KMS-11 (cell line): ENCODE measurements around the gene INTS13.

Experiments
- H2AFZ ChIP-seq: fragments of 200-600 bp; sonication (generic); 2 replicates; pipeline ENCODE4 v1.6.1; 2016; ENCODE audit warnings: antibody characterized with exemption, mixed run types, low read depth
- H3K27ac ChIP-seq: fragments of 200-600 bp; sonication (generic); 2 replicates; pipeline ENCODE4 v1.6.1; 2016; ENCODE audit warnings: mild to moderate bottlenecking, mixed run types
- H3K27me3 ChIP-seq: fragments of 200-600 bp; sonication (generic); 2 replicates; pipeline ENCODE4 v1.6.1; 2017; ENCODE audit warnings: mild to moderate bottlenecking, low read depth, mixed run types, moderate library complexity; ENCODE audit not compliant: insufficient read depth
- H3K36me3 ChIP-seq: fragments of 200-600 bp; sonication (generic); 2 replicates; pipeline ENCODE4 v1.6.1; 2017; ENCODE audit warnings: mild to moderate bottlenecking, mixed run types; ENCODE audit not compliant: insufficient read depth
- H3K4me1 ChIP-seq: fragments of 200-600 bp; sonication (generic); 2 replicates; pipeline ENCODE4 v1.6.1; 2016; ENCODE audit warnings: mild to moderate bottlenecking, low read depth, mixed run types; ENCODE audit not compliant: poor library complexity, severe bottlenecking
- H3K4me2 ChIP-seq: fragments of 200-600 bp; sonication (generic); 2 replicates; pipeline ENCODE4 v1.7.0; 2016; ENCODE audit warnings: mild to moderate bottlenecking, mixed run types
- H3K4me3 ChIP-seq: fragments of 200-600 bp; sonication (generic); IDR thresholded peaks from 2 replicates; pipeline ENCODE4 v1.6.1; 2017; ENCODE audit warnings: low read depth, low read length, mixed read lengths; ENCODE audit not compliant: insufficient read depth
- H3K79me2 ChIP-seq: fragments of 200-600 bp; sonication (generic); 2 replicates; pipeline ENCODE4 v1.6.1; 2016; ENCODE audit warnings: low read depth, mixed run types; ENCODE audit not compliant: insufficient read depth
- H3K9ac ChIP-seq: fragments of 200-600 bp; sonication (generic); 2 replicates; pipeline ENCODE4 v1.6.1; 2016; ENCODE audit warnings: mild to moderate bottlenecking, mixed run types
- H4K20me1 ChIP-seq: fragments of 200-600 bp; sonication (generic); 2 replicates; pipeline ENCODE4 v1.6.1; 2016; ENCODE audit warnings: mild to moderate bottlenecking, mixed run types; ENCODE audit not compliant: insufficient read depth
- TF ChIP-seq, protein P1 (sequence below): fragments of 200-600 bp; sonication (generic); conservative IDR thresholded peaks from 2 replicates; pipeline ENCODE4 v1.6.1; 2017; ENCODE audit warnings: low read depth, mild to moderate bottlenecking, antibody characterized with exemption, low read length, moderate library complexity, mixed read lengths

The INTS13 gene

DNA sequence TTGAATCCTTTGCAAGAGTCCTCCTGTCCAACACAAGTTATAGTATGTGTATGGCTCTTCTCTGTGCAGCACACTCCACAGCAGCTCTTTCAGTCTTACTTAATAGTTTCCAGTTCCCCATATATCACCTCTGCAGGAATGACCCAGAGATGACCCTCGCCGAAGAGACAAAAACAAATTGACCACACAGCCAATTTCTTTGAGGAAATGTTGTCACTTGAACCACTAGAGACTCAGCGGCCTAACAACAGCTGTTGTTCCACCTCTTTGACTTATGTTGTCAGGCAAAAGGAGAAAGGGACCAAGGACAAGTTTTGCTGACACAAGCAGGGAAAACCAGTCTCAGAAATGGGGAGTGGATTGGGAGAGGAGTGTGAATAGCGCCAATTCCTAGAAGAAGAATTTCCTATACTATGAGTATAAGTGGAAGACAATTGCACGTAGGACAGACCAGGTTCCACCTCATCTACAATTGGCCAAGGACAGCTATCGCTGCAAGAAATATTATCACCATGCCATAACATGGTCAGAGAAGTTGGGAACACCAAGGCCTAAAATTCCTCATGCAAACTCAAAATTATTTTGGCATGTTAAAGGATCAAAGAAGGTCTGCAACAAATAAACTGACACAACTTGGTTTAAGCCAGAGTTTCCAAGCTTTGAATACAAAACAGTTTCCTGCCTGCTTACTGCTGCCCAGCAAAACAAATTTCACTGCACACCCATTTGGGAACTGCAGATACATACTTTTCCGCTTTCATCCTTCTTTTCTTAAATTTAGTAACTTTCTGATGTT lies 63.1 kb downstream of the INTS13 start:
- Histone ChIP-seq H2AFZ (no peak overlapping the region), H3K27ac (no peak overlapping the region), H3K4me3 (no peak overlapping the region)

DNA sequence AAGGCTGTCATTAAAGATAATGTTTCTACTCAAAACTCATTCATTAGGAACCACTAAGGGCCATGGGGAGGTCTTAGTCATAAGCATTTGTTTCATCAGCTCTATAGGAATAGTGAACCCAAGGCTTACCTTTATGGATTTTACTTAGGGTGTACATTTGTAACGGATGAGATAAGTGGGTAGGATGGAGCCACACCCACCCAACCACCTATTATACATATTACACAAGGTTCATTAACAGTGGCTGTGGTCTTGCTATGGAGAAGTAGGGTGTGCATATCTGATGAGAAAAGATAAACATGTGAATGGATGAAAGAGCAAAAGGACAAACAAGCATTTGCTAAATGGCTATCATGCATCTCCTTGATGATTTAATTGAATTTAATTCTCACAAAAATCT lies 65.2 kb downstream of the INTS13 start:
- H3K27me3 ChIP-seq = no peaks in the 10 kb centered on the region
- no peak overlapping the region for H2AFZ ChIP-seq
- H3K27ac ChIP-seq = no peak overlapping the region
- peaks cover 47% of the 10 kb centered on the region for H3K4me1 ChIP-seq
- TF ChIP-seq, protein P1, sequence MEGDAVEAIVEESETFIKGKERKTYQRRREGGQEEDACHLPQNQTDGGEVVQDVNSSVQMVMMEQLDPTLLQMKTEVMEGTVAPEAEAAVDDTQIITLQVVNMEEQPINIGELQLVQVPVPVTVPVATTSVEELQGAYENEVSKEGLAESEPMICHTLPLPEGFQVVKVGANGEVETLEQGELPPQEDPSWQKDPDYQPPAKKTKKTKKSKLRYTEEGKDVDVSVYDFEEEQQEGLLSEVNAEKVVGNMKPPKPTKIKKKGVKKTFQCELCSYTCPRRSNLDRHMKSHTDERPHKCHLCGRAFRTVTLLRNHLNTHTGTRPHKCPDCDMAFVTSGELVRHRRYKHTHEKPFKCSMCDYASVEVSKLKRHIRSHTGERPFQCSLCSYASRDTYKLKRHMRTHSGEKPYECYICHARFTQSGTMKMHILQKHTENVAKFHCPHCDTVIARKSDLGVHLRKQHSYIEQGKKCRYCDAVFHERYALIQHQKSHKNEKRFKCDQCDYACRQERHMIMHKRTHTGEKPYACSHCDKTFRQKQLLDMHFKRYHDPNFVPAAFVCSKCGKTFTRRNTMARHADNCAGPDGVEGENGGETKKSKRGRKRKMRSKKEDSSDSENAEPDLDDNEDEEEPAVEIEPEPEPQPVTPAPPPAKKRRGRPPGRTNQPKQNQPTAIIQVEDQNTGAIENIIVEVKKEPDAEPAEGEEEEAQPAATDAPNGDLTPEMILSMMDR = no peak
- no peaks in the 10 kb centered on the region for H4K20me1 ChIP-seq
- H3K79me2 ChIP-seq = no peaks in the 10 kb centered on the region
- no peaks in the 10 kb centered on the region for H3K36me3 ChIP-seq
- H3K9ac ChIP-seq = no peak overlapping the region
- no peak overlapping the region for H3K4me2 ChIP-seq
- no peak overlapping the region for H3K4me3 ChIP-seq

More for the DNA sequence above, 63.1 kb downstream of the INTS13 start:
- H3K36me3 ChIP-seq = no peaks in the 10 kb centered on the region
- H4K20me1 ChIP-seq = no peaks in the 10 kb centered on the region
- H3K4me1 ChIP-seq = peaks cover 27% of the 10 kb centered on the region
- H3K9ac ChIP-seq = no peak overlapping the region
- H3K79me2 ChIP-seq = no peaks in the 10 kb centered on the region
- H3K27me3 ChIP-seq = no peaks in the 10 kb centered on the region
- no peak overlapping the region for H3K4me2 ChIP-seq
- TF ChIP-seq, protein P1 = no peak

DNA sequence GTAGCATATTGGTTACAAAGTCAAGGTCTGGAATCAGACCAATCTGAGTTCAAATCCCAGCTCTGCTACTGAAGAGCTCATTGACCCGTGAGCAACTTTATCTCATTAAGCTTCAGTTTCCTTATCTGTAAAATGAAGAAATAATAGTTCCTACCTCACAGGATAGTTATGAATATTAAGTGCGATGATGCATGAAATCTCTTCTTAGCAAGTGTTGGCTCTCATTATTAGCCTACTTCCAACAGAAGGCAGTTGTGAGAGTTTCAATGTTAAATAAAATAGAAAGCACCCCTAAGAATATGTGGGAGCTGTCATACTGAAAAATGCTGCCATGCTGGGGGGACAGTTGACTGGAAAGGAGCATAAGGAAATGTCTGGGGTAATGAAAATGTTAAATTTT lies 65.8 kb downstream of the INTS13 start:
- H3K79me2 ChIP-seq = no peaks in the 10 kb centered on the region
- TF ChIP-seq, protein P1 = no peak
- H4K20me1 ChIP-seq = no peaks in the 10 kb centered on the region
- H3K9ac ChIP-seq = no peak overlapping the region
- H3K4me2 ChIP-seq = no peak overlapping the region
- H2AFZ ChIP-seq = no peak overlapping the region
- H3K27ac ChIP-seq = no peak overlapping the region
- H3K4me1 ChIP-seq = peaks cover 53% of the 10 kb centered on the region
- no peaks in the 10 kb centered on the region for H3K36me3 ChIP-seq
- H3K4me3 ChIP-seq = no peak overlapping the region
- no peaks in the 10 kb centered on the region for H3K27me3 ChIP-seq

DNA sequence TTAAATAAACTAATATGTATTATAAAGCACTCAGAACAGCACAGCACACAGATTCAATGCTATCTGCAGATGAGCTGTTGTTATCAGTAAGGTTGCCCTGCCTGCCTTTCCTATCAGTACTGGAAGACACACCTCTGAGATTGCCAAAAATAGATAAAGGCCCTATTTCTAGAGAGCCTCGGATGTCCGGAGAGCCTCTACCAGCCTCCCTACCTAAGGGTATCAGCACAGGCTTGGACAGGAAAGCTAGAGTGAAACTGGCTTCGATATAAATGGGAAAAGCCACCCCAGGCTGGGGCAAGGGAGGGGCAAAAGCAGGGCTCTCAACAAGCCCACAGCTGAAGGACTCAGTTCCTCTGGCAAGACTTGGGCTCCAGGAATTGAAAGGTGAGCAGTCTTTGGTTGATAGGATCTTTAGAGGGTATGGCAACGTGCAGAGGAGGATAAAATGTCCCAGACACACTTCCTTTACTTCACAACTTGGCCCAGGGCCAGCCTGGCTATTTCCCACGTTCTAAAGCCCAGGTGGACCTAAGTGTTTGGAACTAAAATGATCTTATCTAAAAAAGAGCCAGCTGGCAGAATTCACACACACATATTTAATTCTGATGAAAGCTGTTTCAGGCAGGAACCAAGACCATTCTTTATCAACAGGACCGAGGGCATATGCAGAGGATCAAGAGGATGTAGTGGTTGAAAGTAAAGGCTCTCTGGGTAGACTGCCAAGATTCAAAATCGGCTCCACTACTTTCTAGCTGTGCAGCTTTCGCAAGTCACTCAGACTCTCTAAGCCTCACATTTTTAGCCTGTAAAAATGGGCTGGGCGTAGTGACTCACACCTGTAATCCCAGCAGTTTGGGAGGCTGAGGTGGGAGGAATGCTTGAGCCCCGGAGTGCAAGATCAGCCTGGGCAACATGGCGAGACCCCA lies 67.0 kb downstream of the INTS13 start:
- Histone ChIP-seq H3K79me2 (no peaks in the 10 kb centered on the region), H3K9ac (peak overlapping the region; percentile 1; the same call in 1 of the 2 replicates), H3K27me3 (no peaks in the 10 kb centered on the region), H3K27ac (peak overlapping the region; percentile 51; the same call in 1 of the 2 replicates), H4K20me1 (no peaks in the 10 kb centered on the region), H3K4me3 (no peak overlapping the region), H3K4me2 (peak overlapping the region; percentile 93), H3K4me1 (peaks cover 66% of the 10 kb centered on the region), H2AFZ (peak overlapping the region; percentile 55), H3K36me3 (no peaks in the 10 kb centered on the region)
- TF ChIP-seq, protein P1 = no peak
